ENCODE data around the gene GYPA.
A peak's percentile ranks its signal among the peaks of the same experiment; 100 is the strongest.
"Not testable (repeated sequence)": the region's sequence is repeated elsewhere in the genome, so short reads cannot be mapped to it uniquely, and the experiment has no call there.

Gene GYPA

GRCh38 chr4:144140594-144141295 lies at the start of gene GYPA:
GYPA (minus strand) TSS chr4:144140718; CDS start chr4:144140635, 83 bp downstream.
- DNase-seq (ENCODE audit: low read depth in 3 of 3): not testable (repeated sequence)

GRCh38 chr4:144190009-144190408 lies 49.5 kb upstream of the GYPA start:
- no peak for DNase-seq (ENCODE audit: low read depth in 3 of 3)

GRCh38 chr4:144189121-144189520 lies 48.6 kb upstream of the GYPA start:
- no peak for DNase-seq (ENCODE audit: low read depth in 3 of 3)

GRCh38 chr4:144185086-144185485 lies 44.6 kb upstream of the GYPA start:
- DNase-seq (ENCODE audit: low read depth in 3 of 3): no peak

DNA sequence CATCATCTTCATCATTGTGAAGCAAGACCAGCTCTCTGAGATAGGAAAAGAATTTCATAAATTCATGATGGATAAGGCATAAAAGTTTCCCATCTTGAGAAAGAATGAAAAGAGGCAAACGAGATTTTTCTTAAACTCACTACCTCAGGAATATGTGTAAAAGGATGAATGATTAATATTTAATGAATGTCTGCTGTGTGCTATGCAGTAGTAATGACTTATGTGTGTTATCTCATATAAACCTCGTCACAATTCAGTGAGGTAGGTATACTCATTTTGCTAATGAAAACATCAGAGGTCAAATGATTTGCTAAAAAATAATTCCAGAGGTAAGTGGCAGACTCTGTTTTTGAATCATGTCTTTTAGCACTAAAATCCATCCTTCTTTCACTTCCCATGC lies 42.6 kb upstream of the GYPA start:
- no peak for DNase-seq (ENCODE audit: low read depth in 3 of 3)

- no peak for DNase-seq (ENCODE audit: low read depth in 3 of 3)
These were observed 40.9 kb upstream of the GYPA start for GRCh38 chr4:144181391-144181790.

- DNase-seq (ENCODE audit: low read depth in 3 of 3): no peak
These were observed 38.7 kb upstream of the GYPA start for GRCh38 chr4:144179152-144179739.

GRCh38 chr4:144178414-144178813 lies 37.9 kb upstream of the GYPA start:
- no peak for DNase-seq (ENCODE audit: low read depth in 3 of 3)

DNA sequence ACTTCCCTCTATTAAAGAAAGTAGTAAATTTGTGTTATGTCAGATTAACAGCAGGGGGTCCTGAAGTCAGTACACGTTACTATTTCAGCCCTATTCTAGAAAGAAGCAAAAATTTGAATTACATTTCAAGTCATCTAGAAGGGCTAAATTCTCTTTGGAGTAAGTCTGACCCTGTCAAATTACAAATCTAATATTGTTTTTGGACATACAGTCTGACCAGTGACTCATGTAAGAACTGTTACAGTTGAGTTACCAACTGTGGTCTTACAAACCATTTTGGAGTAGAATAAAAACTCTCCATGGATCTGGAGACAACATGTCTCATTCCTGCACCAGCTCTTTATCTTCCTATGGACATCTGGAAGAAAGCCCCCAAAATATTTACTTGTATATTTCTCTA lies 36.0 kb upstream of the GYPA start:
- no peak for DNase-seq (ENCODE audit: low read depth in 3 of 3)

- peak in 1 of 3 experiments; percentile 8 for DNase-seq (ENCODE audit: low read depth in 3 of 3)
These were observed 34.0 kb upstream of the GYPA start for GRCh38 chr4:144174401-144175067.

- no peak for DNase-seq (ENCODE audit: low read depth in 3 of 3)
These were observed 31.2 kb upstream of the GYPA start for GRCh38 chr4:144171697-144172096.

GRCh38 chr4:144169211-144169610 lies 28.7 kb upstream of the GYPA start:
- no peak for DNase-seq (ENCODE audit: low read depth in 3 of 3)

DNA sequence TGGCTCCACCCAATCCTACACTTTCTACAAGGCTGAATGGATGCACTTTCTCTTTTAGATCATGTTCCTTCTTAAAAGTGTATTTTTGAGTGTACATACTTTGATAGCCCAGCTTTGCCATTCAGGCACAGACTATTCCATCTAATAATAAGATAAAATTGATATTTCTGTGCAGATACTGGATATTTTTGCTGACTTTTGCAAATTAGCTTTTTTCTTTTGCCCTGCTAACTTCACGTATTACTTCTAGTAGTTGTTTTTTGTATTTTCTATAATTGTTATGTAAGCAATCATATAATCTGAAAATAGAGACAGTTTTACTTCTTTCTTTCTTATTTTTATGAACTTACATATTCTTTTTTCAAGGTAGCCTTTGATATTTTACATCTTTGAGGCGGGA lies 13.5 kb upstream of the GYPA start:
- no peak for DNase-seq (ENCODE audit: low read depth in 3 of 3)

DNA sequence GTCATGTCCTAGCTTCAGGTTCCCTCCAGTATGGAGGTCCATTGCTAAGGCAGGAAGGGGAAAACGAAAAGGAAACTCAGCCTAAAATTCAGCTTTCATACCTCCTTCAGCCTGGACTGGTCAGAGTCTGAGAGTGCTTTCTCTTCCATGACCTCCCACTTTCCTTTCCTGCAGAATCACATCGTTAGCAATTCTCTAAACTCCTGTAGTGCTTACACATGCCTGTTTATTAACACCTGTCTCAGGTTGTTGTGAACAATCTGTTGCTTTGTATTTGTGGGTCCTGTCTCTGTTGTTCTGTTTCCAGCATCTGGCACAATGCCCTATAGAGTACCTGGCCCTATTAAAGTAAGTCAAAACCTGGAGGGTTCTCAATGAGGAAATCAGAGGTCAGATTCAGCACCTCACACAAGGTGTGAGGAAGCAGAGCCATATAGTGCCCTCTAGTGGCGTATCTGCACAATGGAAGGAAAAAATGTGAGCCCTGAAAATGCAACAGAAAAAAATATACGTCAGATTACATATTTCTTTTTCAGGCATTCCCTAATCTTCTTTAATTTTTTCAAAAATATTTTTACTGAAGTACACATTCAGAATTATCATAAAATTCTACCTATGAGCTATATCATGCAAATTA lies 2.3 kb upstream of the GYPA start:
- not testable (repeated sequence) for DNase-seq (ENCODE audit: low read depth in 3 of 3)

DNA sequence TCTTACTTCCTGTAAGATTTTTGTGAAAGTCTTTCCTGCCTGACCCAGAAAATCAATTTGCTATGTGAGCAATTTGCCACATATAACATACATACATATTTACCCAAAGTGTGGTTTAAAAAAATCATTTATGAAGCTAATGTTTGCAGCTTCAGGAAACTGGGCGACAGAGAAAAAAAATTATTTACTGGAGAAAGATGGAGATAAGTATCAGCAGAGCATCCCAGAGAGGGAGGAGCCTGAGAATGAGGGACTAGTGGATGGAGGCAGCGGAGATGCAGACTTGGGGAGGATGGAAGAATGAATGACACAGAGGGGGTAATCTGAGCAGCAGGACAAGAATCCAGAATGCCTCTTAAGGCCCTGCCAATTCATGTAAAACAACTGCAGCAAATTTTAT lies 975 bp upstream of the GYPA start:
- no peak for DNase-seq (ENCODE audit: low read depth in 3 of 3)

DNA sequence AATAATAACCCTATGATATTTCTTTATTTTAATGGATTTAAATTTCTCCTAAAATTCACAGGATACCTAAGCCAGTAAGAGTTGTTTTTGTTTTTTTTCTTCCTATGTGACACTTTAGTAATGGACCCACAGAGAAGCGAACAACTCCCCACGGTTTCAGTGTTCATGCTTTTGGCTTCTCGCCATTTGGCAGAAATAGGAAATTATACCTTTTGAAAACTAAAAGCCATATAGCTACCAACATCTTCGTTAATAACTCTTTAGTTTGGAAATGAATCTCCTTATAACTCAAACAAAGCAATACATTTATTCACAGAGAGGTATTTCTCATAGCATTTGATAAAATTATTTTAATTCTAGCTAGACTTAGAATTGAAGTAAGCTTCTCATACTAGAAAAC lies 527 bp downstream of the GYPA start:
- DNase-seq (ENCODE audit: low read depth in 3 of 3): not testable (repeated sequence)

GRCh38 chr4:144139547-144139946 lies 971 bp downstream of the GYPA start:
- DNase-seq (ENCODE audit: low read depth in 3 of 3): not testable (repeated sequence)

GRCh38 chr4:144138239-144138638 lies 2.3 kb downstream of the GYPA start:
- not testable (repeated sequence) for DNase-seq (ENCODE audit: low read depth in 3 of 3)

DNA sequence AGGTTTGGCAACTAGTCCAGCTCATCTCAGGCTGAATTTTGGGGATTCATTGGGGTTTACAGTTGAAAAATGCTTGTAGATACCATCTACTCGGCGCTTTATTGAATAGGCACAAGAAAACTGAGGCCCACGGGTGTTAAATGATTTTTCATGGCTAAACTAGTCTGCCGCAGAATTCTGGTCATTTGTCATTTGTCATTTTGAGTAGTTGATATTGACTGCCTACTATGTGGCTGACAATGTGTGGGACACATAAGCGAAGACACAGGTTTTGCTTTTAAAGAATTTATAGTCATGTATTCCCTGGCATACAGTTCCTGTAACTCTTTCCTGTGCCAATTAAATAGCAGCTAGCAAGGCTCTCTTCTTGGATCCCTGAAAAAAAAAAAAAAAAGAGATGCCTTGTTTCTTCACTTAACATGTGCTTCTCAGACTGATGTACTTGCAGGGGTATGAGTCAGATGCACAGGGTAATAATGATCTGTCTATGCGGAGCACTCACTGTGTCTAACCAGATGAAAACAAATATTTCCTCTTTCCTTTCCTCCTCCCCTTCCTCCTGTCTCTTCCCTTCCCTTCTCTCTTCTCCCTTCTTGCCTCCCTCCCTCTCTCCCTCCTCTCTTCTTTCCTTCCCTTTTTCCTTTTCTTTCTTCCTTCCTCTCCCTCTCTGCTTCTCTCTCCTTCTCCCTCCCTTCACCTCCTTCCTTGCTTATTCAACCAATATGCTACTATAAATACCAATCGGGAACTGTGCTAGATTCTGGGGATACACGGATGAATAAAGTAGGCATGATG lies 3.2 kb downstream of the GYPA start:
- DNase-seq (ENCODE audit: low read depth in 3 of 3): not testable (repeated sequence)

DNA sequence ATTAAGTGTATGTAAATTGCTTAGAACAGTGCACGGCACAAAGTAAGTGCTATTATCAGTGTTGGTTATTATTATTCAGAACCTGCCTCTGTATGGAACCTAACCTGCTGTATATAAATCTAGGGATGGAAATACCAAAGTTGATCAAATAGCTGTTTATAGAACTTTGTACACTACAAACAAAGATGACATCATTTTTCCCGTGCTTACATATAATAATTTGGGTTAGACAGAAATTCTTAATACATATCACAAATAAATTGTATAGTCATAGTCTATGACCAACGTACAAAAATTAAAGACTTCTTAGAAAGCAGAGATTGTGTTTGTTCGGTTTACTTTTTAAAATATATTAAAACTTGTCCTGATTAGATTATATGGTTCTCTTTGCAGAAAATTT lies 4.3 kb downstream of the GYPA start:
- DNase-seq (ENCODE audit: low read depth in 3 of 3): not testable (repeated sequence)

DNA sequence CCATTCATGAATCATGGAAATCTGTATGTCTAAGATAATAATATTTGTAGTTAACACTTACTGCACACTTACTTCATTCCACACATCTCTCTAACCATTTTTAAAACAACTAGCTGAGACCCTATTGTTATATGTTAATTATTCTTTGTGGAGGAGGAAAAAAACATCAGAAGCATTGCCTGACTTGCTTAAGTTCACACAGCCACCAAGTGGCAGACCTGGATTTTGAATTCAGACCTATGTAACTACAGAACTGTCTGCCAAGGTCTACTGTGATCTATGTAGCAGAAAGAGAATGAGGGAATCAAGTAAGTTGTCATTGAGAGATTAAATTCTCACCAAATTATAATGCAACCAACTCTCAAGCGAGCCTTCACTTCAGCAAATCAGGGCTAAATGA lies 10.4 kb downstream of the GYPA start:
- not testable (repeated sequence) for DNase-seq (ENCODE audit: low read depth in 3 of 3)

Measured in stimulated activated CD4-positive, alpha-beta T cell treated with anti-CD3 and anti-CD28 coated beads, TNF-alpha, amount 100 ng/mL, for 24 hours (primary cell).